ENCODE results near the gene CNPY3.

CNPY3 gene

GRCh38 chr6:42909835-42910234 lies 19.4 kb upstream of the CNPY3 start:
- Histone ChIP-seq H3K36me3 (replicated peaks in 1 of 2; ENCODE audit: control insufficient read depth in 2 of 2, insufficient read depth in 2 of 2, low read length in 2 of 2) (no peaks in the 10 kb centered on the region), H3K4me3 (ENCODE audit: low read length in 2 of 2) (no peak overlapping the region), H3K4me2 (ENCODE audit: insufficient read depth, low read length, poor library complexity, severe bottlenecking) (no peak overlapping the region), H4K91ac (ENCODE audit: low read depth, low read length, poor library complexity) (no peak overlapping the region), H3K4me1 (ENCODE audit: control insufficient read depth in 2 of 2, insufficient read depth in 1 of 2, low read depth in 1 of 2, low read length in 2 of 2) (no peaks in the 10 kb centered on the region), H3K27ac (replicated peaks; ENCODE audit: low read length) (no peak overlapping the region), H3K14ac (ENCODE audit: low read length) (no peak overlapping the region), H2BK12ac (ENCODE audit: low read length) (no peak overlapping the region), H3K9ac (ENCODE audit: low read depth, low read length, poor library complexity) (no peak overlapping the region), H3K4ac (ENCODE audit: low read length) (no peak overlapping the region), H3K79me1 (ENCODE audit: low read depth, low read length) (no peaks in the 10 kb centered on the region), H2AK5ac (ENCODE audit: low read depth, low read length) (no peak overlapping the region), H3K27me3 (ENCODE audit: control insufficient read depth in 3 of 3, insufficient read depth in 3 of 3, low read depth in 1 of 3, low read length in 3 of 3) (no peaks in the 10 kb centered on the region), H3K23ac (ENCODE audit: low read depth, low read length, poor library complexity) (no peak overlapping the region), H2BK120ac (ENCODE audit: low read depth, low read length) (no peak overlapping the region), H2AFZ (ENCODE audit: low read length) (no peak overlapping the region), H2BK5ac (ENCODE audit: low read length) (no peak overlapping the region), H4K8ac (ENCODE audit: low read depth, low read length) (no peak overlapping the region), H3K9me3 (replicated peaks in 1 of 2; ENCODE audit: control insufficient read depth in 2 of 2, insufficient read depth in 1 of 2, low read depth in 1 of 2, low read length in 2 of 2) (no peaks in the 10 kb centered on the region), H2BK15ac (ENCODE audit: low read length) (no peak overlapping the region), H3K18ac (ENCODE audit: low read length) (no peak overlapping the region)
- WGBS, 2 donors (ENCODE audit: extremely low coverage in 2 of 2, insufficient read length in 2 of 2, insufficient replicate concordance in 1 of 2), result no CpG with 5 or more reads among the region's 10 CpGs
- DNase-seq (ENCODE audit: low spot score), result no peak

GRCh38 chr6:42911171-42912021 lies 17.9 kb upstream of the CNPY3 start:
- Histone ChIP-seq H4K91ac (ENCODE audit: low read depth, low read length, poor library complexity) (no peak overlapping the region), H3K36me3 (replicated peaks in 1 of 2; ENCODE audit: control insufficient read depth in 2 of 2, insufficient read depth in 2 of 2, low read length in 2 of 2) (no peaks in the 10 kb centered on the region), H3K79me1 (ENCODE audit: low read depth, low read length) (peaks cover 2% of the 10 kb centered on the region), H3K23ac (ENCODE audit: low read depth, low read length, poor library complexity) (peak overlapping the region; percentile 55), H3K4me1 (ENCODE audit: control insufficient read depth in 2 of 2, insufficient read depth in 1 of 2, low read depth in 1 of 2, low read length in 2 of 2) (no peaks in the 10 kb centered on the region), H2BK15ac (ENCODE audit: low read length) (peak overlapping the region; percentile 58), H3K27ac (replicated peaks; ENCODE audit: low read length) (peak overlapping the region; percentile 93), H3K27me3 (ENCODE audit: control insufficient read depth in 3 of 3, insufficient read depth in 3 of 3, low read depth in 1 of 3, low read length in 3 of 3) (no peaks in the 10 kb centered on the region), H4K8ac (ENCODE audit: low read depth, low read length) (no peak overlapping the region), H2AK5ac (ENCODE audit: low read depth, low read length) (no peak overlapping the region), H3K9ac (ENCODE audit: low read depth, low read length, poor library complexity) (peak overlapping the region; percentile 70), H3K14ac (ENCODE audit: low read length) (no peak overlapping the region), H3K18ac (ENCODE audit: low read length) (peak overlapping the region; percentile 97), H2BK5ac (ENCODE audit: low read length) (peak overlapping the region; percentile 82), H3K4ac (ENCODE audit: low read length) (no peak overlapping the region), H3K4me2 (ENCODE audit: insufficient read depth, low read length, poor library complexity, severe bottlenecking) (peak overlapping the region; percentile 84), H2BK120ac (ENCODE audit: low read depth, low read length) (no peak overlapping the region), H2BK12ac (ENCODE audit: low read length) (peak overlapping the region; percentile 63), H3K9me3 (replicated peaks in 1 of 2; ENCODE audit: control insufficient read depth in 2 of 2, insufficient read depth in 1 of 2, low read depth in 1 of 2, low read length in 2 of 2) (no peaks in the 10 kb centered on the region), H2AFZ (ENCODE audit: low read length) (peak overlapping the region; percentile 87), H3K4me3 (ENCODE audit: low read length in 2 of 2) (peak overlapping the region in 1 of 2 donors; percentile 87)
- WGBS, 2 donors (ENCODE audit: extremely low coverage in 2 of 2, insufficient read length in 2 of 2, insufficient replicate concordance in 1 of 2), result no CpG with 5 or more reads among the region's 49 CpGs
- DNase-seq (ENCODE audit: low spot score), result peak; percentile 60

GRCh38 chr6:42914546-42914945 lies 14.7 kb upstream of the CNPY3 start:
- Histone ChIP-seq H3K4me2 (ENCODE audit: insufficient read depth, low read length, poor library complexity, severe bottlenecking) (no peak overlapping the region), H3K9me3 (replicated peaks in 1 of 2; ENCODE audit: control insufficient read depth in 2 of 2, insufficient read depth in 1 of 2, low read depth in 1 of 2, low read length in 2 of 2) (no peaks in the 10 kb centered on the region), H2BK120ac (ENCODE audit: low read depth, low read length) (no peak overlapping the region), H2BK15ac (ENCODE audit: low read length) (no peak overlapping the region), H3K4me1 (ENCODE audit: control insufficient read depth in 2 of 2, insufficient read depth in 1 of 2, low read depth in 1 of 2, low read length in 2 of 2) (no peaks in the 10 kb centered on the region), H3K4ac (ENCODE audit: low read length) (no peak overlapping the region), H3K4me3 (ENCODE audit: low read length in 2 of 2) (no peak overlapping the region), H3K18ac (ENCODE audit: low read length) (no peak overlapping the region), H4K8ac (ENCODE audit: low read depth, low read length) (no peak overlapping the region), H2BK5ac (ENCODE audit: low read length) (no peak overlapping the region), H3K14ac (ENCODE audit: low read length) (no peak overlapping the region), H3K9ac (ENCODE audit: low read depth, low read length, poor library complexity) (no peak overlapping the region), H2BK12ac (ENCODE audit: low read length) (no peak overlapping the region), H2AK5ac (ENCODE audit: low read depth, low read length) (no peak overlapping the region), H3K79me1 (ENCODE audit: low read depth, low read length) (peaks cover 2% of the 10 kb centered on the region), H3K23ac (ENCODE audit: low read depth, low read length, poor library complexity) (no peak overlapping the region), H4K91ac (ENCODE audit: low read depth, low read length, poor library complexity) (no peak overlapping the region), H3K27me3 (ENCODE audit: control insufficient read depth in 3 of 3, insufficient read depth in 3 of 3, low read depth in 1 of 3, low read length in 3 of 3) (no peaks in the 10 kb centered on the region), H3K27ac (replicated peaks; ENCODE audit: low read length) (no peak overlapping the region), H3K36me3 (replicated peaks in 1 of 2; ENCODE audit: control insufficient read depth in 2 of 2, insufficient read depth in 2 of 2, low read length in 2 of 2) (no peaks in the 10 kb centered on the region), H2AFZ (ENCODE audit: low read length) (no peak overlapping the region)
- WGBS, 2 donors (ENCODE audit: extremely low coverage in 2 of 2, insufficient read length in 2 of 2, insufficient replicate concordance in 1 of 2), result no CpG with 5 or more reads among the region's 4 CpGs
- DNase-seq (ENCODE audit: low spot score), result no peak

- no peak within 1 kb of the TSS for H3K4me3 ChIP-seq (ENCODE audit: low read length in 2 of 2)
- no peak for DNase-seq (ENCODE audit: low spot score)
Observed at GRCh38 chr6:42915732-42916131, 13.5 kb upstream of the CNPY3 start, which contains the start of gene PTCRA. TSS of gene PTCRA (plus strand) at chr6:42916053. CDS start at chr6:42916070, 17 bp downstream.

More at GRCh38 chr6:42915732-42916131, 13.5 kb upstream of the CNPY3 start, which contains the start of gene PTCRA:
- H3K14ac ChIP-seq (ENCODE audit: low read length), result peak within 1 kb of the TSS; percentile 38
- H3K9me3 ChIP-seq (replicated peaks in 1 of 2; ENCODE audit: control insufficient read depth in 2 of 2, insufficient read depth in 1 of 2, low read depth in 1 of 2, low read length in 2 of 2), result no peaks in the 10 kb centered on the region
- no peak within 1 kb of the TSS for H3K23ac ChIP-seq (ENCODE audit: low read depth, low read length, poor library complexity)
- no CpG with 5 or more reads among the region's 10 CpGs for WGBS, 2 donors (ENCODE audit: extremely low coverage in 2 of 2, insufficient read length in 2 of 2, insufficient replicate concordance in 1 of 2)
- no peak within 1 kb of the TSS for H3K27ac ChIP-seq (replicated peaks; ENCODE audit: low read length)
- no peak within 1 kb of the TSS for H4K8ac ChIP-seq (ENCODE audit: low read depth, low read length)
- H2AFZ ChIP-seq (ENCODE audit: low read length), result peak within 1 kb of the TSS; percentile 59
- no peaks in the 10 kb centered on the region for H3K36me3 ChIP-seq (replicated peaks in 1 of 2; ENCODE audit: control insufficient read depth in 2 of 2, insufficient read depth in 2 of 2, low read length in 2 of 2)
- H3K4me1 ChIP-seq (ENCODE audit: control insufficient read depth in 2 of 2, insufficient read depth in 1 of 2, low read depth in 1 of 2, low read length in 2 of 2), result no peaks in the 10 kb centered on the region
- H2AK5ac ChIP-seq (ENCODE audit: low read depth, low read length), result no peak within 1 kb of the TSS
- H3K79me1 ChIP-seq (ENCODE audit: low read depth, low read length), result peaks cover 2% of the 10 kb centered on the region
- H3K9ac ChIP-seq (ENCODE audit: low read depth, low read length, poor library complexity), result no peak within 1 kb of the TSS
- H2BK5ac ChIP-seq (ENCODE audit: low read length), result peak within 1 kb of the TSS; percentile 90
- no peaks in the 10 kb centered on the region for H3K27me3 ChIP-seq (ENCODE audit: control insufficient read depth in 3 of 3, insufficient read depth in 3 of 3, low read depth in 1 of 3, low read length in 3 of 3)
- H4K91ac ChIP-seq (ENCODE audit: low read depth, low read length, poor library complexity), result no peak within 1 kb of the TSS
- peak within 1 kb of the TSS; percentile 83 for H2BK15ac ChIP-seq (ENCODE audit: low read length)
- no peak within 1 kb of the TSS for H2BK12ac ChIP-seq (ENCODE audit: low read length)
- H3K18ac ChIP-seq (ENCODE audit: low read length), result peak within 1 kb of the TSS; percentile 64
- peak within 1 kb of the TSS; percentile 42 for H3K4ac ChIP-seq (ENCODE audit: low read length)
- H3K4me2 ChIP-seq (ENCODE audit: insufficient read depth, low read length, poor library complexity, severe bottlenecking), result no peak within 1 kb of the TSS
- H2BK120ac ChIP-seq (ENCODE audit: low read depth, low read length), result peak within 1 kb of the TSS; percentile 61

Data from neuronal stem cell (in vitro differentiated cells).